CD14-positive monocyte (primary cell): Measurements from ENCODE around the gene SYNGR4. TPM values are rescaled to one million over a fixed set of nuclear protein-coding genes. Genes with fewer than 3 reads are reported as not detected.

Source experiments
- DNase-seq, 3 donors: peaks; one replicate each; pipeline ENCODE4 v3.0.0-alpha.2; 2011 to 2022
- H2AFZ ChIP-seq: 2 replicates; pipeline ENCODE4 v1.6.0; 2012; ENCODE audit warnings: mild to moderate bottlenecking, low read depth, low read length, inconsistent platforms; ENCODE audit not compliant: insufficient read depth, poor library complexity, severe bottlenecking
- H3K27ac ChIP-seq, 2 donors: 1 replicate in 1 of 2; 2 replicates in 1 of 2; pipeline ENCODE4 v1.5.1; 2012 to 2013; ENCODE audit warnings: low read length in 2 of 2, control low read depth in 1 of 2, inconsistent platforms in 1 of 2, low read depth in 1 of 2, mild to moderate bottlenecking in 1 of 2
- H3K27me3 ChIP-seq, 2 donors: one replicate each; pipeline versions ENCODE4 v1.6.0 to v1.6.1; 2011 to 2013; ENCODE audit warnings: low read length in 2 of 2; ENCODE audit not compliant: control insufficient read depth in 2 of 2, insufficient read depth in 2 of 2
- H3K36me3 ChIP-seq, 2 donors: replicated peaks in 1 of 2; 1 replicate in 1 of 2; 2 replicates in 1 of 2; pipeline versions ENCODE4 v1.5.1 to v1.6.1; 2012 to 2013; ENCODE audit warnings: low read length in 2 of 2, control low read depth in 1 of 2, inconsistent platforms in 1 of 2, mild to moderate bottlenecking in 1 of 2; ENCODE audit not compliant: insufficient read depth in 2 of 2, control insufficient read depth in 1 of 2
- H3K4me1 ChIP-seq, 2 donors: 1 replicate in 1 of 2; 2 replicates in 1 of 2; pipeline versions ENCODE4 v1.5.1 to v1.6.1; 2012 to 2013; ENCODE audit warnings: low read length in 2 of 2, control low read depth in 1 of 2, inconsistent platforms in 1 of 2, mild to moderate bottlenecking in 1 of 2, moderate library complexity in 1 of 2; ENCODE audit not compliant: insufficient read depth in 2 of 2, control insufficient read depth in 1 of 2
- H3K4me2 ChIP-seq: replicated peaks from 2 replicates; pipeline ENCODE3; 2012; ENCODE audit warnings: low read length, moderate library complexity, mild to moderate bottlenecking; ENCODE audit not compliant: poor library complexity, severe bottlenecking; ENCODE audit errors: extremely low read depth
- H3K4me3 ChIP-seq, 3 experiments: fragments of 200-600 bp in 1 of 3; sonication (generic) in 1 of 3; replicated peaks in 1 of 3; 1 replicate in 2 of 3; 2 replicates in 1 of 3; pipeline ENCODE4 v1.5.1; 2011 to 2013; ENCODE audit warnings: low read length in 3 of 3, mild to moderate bottlenecking in 3 of 3, control low read depth in 2 of 3, low read depth in 2 of 3, inconsistent platforms in 1 of 3, moderate library complexity in 1 of 3
- H3K79me2 ChIP-seq: 2 replicates; pipeline ENCODE4 v1.6.0; 2012; ENCODE audit warnings: mild to moderate bottlenecking, control low read depth, inconsistent platforms, low read length, moderate library complexity; ENCODE audit not compliant: insufficient read depth
- H3K9ac ChIP-seq: 2 replicates; pipeline ENCODE4 v1.6.0; 2017; ENCODE audit warnings: low read length, mild to moderate bottlenecking; ENCODE audit not compliant: insufficient read depth, poor library complexity, severe bottlenecking
- H3K9me3 ChIP-seq, 2 donors: replicated peaks in 1 of 2; 1 replicate in 1 of 2; 2 replicates in 1 of 2; pipeline versions ENCODE4 v1.5.1 to v1.6.1; 2012 to 2013; ENCODE audit warnings: low read length in 2 of 2, control low read depth in 1 of 2; ENCODE audit not compliant: control insufficient read depth in 1 of 2, insufficient read depth in 1 of 2
- H4K20me1 ChIP-seq: 2 replicates; pipeline ENCODE4 v1.6.0; 2012; ENCODE audit warnings: mild to moderate bottlenecking, low read length, control low read depth, moderate library complexity; ENCODE audit not compliant: insufficient read depth
- H3K27ac Mint-ChIP-seq, 7 donors: one replicate each; pipeline ENCODE4 v1.8.0; 2020; ENCODE audit warnings: mild to moderate bottlenecking in 7 of 7, mixed read lengths in 7 of 7, moderate library complexity in 6 of 7, inconsistent platforms in 2 of 7
- H3K27me3 Mint-ChIP-seq, 3 donors: one replicate each; pipeline ENCODE4 v1.8.0; 2021 to 2022; ENCODE audit warnings: low read depth in 3 of 3, mild to moderate bottlenecking in 3 of 3, mixed read lengths in 3 of 3, moderate library complexity in 3 of 3, inconsistent platforms in 1 of 3
- H3K36me3 Mint-ChIP-seq, 2 donors: one replicate each; pipeline ENCODE4 v1.8.0; 2020; ENCODE audit warnings: mixed read lengths in 2 of 2, inconsistent platforms in 1 of 2, mild to moderate bottlenecking in 1 of 2
- H3K4me1 Mint-ChIP-seq: one replicate; pipeline ENCODE4 v1.8.0; 2020; ENCODE audit warnings: mild to moderate bottlenecking, mixed read lengths
- H3K4me3 Mint-ChIP-seq, 2 donors: one replicate each; pipeline ENCODE4 v1.8.0; 2020; ENCODE audit warnings: mild to moderate bottlenecking in 2 of 2, mixed read lengths in 2 of 2, moderate library complexity in 1 of 2
- H3K9me3 Mint-ChIP-seq, 7 donors: one replicate each; pipeline ENCODE4 v1.8.0; 2020 to 2022; ENCODE audit warnings: mixed read lengths in 7 of 7, mild to moderate bottlenecking in 6 of 7, moderate library complexity in 6 of 7, inconsistent platforms in 2 of 7
- CTCF ChIP-seq: fragments of 200-600 bp; IDR thresholded peaks from one replicate; pipeline ENCODE4 v1.8.0; 2022; ENCODE audit warnings: antibody characterized with exemption, mild to moderate bottlenecking
- WGBS: methylation state at CpG from one replicate; pipeline ENCODE4 v1.1.5; 2013; ENCODE audit warnings: missing lambda C conversion rate; ENCODE audit not compliant: insufficient coverage; 5-methylcytosine and 5-hydroxymethylcytosine counted together
- intact Hi-C, 2 donors: fragments of 100-400 bp; cut with micrococcal nuclease; formaldehyde crosslinking; loops; one replicate each; pipeline versions ENCODE4 v1.15.0 to v1.15.1; 2023
- polyA plus RNA-seq, 3 donors: library from polyadenylated mRNA; depleted of rRNA in 1 of 3; unstranded in 2 of 3; stranded (reverse) in 1 of 3; fragments of 300-500 nt in 2 of 3; fragments of >200 nt in 1 of 3; fragmentation: Illumina TruSeq in 2 of 3; gene quantifications; 1 replicate in 2 of 3; 2 replicates in 1 of 3; pipeline ENCODE4 v1.2.3, GENCODE V29; 2012 to 2021

The SYNGR4 gene
- polyA plus RNA-seq, 3 donors, result not detected

GRCh38 chr19:48392860-48393558, 28.8 kb downstream of the SYNGR4 start:
- intact Hi-C loops, result loop anchor here in 1 of 2 donors (10.0 kb wide), 1 partner anchor 52 kb away; the partner anchor contains the start of gene GRWD1
- WGBS, result 91% methylated on average over 13 of the region's 15 CpGs
- Histone ChIP-seq H3K9ac (no peak overlapping the region), H3K79me2 (peaks cover 21% of the 10 kb centered on the region), H3K4me2 (no peak overlapping the region), H2AFZ (no peak overlapping the region), H3K27me3 (peaks cover 48 to 58% of the 10 kb centered on the region in 2 donors), H4K20me1 (peaks cover 5% of the 10 kb centered on the region), H3K36me3 (peaks cover 3 to 15% of the 10 kb centered on the region in 2 donors), H3K4me1 (peaks cover 28 to 33% of the 10 kb centered on the region in 2 donors), H3K4me3 (no peak overlapping the region), H3K9me3 (peaks cover 0 to 15% of the 10 kb centered on the region in 2 donors), H3K27ac (no peak overlapping the region)
- peaks cover 15 to 21% of the 10 kb centered on the region in 2 donors for H3K36me3 Mint-ChIP-seq
- peaks cover 60 to 66% (median 64%) of the 10 kb centered on the region in 3 donors for H3K27me3 Mint-ChIP-seq
- TF ChIP-seq CTCF, result no peak
- peaks cover 0 to 42% (median 10%) of the 10 kb centered on the region in 7 donors for H3K9me3 Mint-ChIP-seq
- DNase-seq, result no peak
- no peak overlapping the region for H3K27ac Mint-ChIP-seq
- H3K4me1 Mint-ChIP-seq, result peaks cover 27% of the 10 kb centered on the region
- peak overlapping the region in 1 of 2 donors; percentile 80 for H3K4me3 Mint-ChIP-seq

DNA sequence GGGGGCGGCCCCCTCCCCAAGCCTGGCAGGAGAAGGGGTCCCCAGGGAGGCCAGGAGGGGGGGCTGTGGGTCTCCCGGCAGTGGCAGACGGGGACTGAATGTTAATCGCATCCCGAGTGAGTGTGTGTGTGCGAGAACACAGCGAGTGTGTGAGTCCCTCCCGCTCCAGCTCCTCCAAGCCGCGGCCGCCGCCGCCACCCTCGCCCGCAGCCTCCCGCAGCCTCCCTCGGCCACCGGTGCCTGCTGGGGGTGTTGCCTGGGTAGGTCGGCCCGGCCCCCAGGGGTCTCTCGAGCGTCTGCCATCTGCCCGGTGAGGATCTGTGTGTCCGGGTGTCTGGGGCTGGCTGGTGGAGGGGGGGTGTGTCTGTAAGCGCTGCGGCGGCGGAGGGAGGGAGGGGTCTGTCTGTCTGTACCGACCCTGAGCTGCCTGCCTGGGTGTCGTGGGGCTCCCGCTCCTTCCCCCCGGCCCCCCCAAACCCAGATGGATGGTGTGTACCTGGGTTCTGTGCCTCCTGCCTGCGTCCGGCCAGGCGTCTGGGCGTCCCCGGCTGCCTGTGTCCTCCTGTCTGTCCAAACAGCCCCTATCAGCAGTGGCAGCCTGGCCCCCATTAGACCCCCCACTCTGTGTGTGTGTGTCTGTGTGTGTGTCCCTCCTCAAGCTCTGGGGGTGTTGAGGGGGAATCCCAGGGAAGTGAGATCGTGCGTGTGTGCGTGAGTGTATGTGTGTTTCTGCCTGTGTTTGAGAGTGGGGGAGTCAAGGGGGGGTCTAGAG, 29.6 kb downstream of the SYNGR4 start, which contains the start of gene GRIN2D:
GRIN2D (plus strand) TSS at position 110 of the 772 bp plus-strand sequence. CDS start 4,725 bp downstream, outside the sequence.
- peaks cover 58 to 67% (median 64%) of the 10 kb centered on the region in 3 donors for H3K27me3 Mint-ChIP-seq
- H3K4me1 ChIP-seq, result peaks cover 30 to 39% of the 10 kb centered on the region in 2 donors
- no peak within 1 kb of the TSS for H3K27ac ChIP-seq
- no peak within 1 kb of the TSS for H3K9ac ChIP-seq
- no peak within 1 kb of the TSS for H2AFZ ChIP-seq
- TF ChIP-seq CTCF, result no peak
- H3K4me3 Mint-ChIP-seq, result peak within 1 kb of the TSS in 1 of 2 donors; percentile 80
- peaks cover 5% of the 10 kb centered on the region for H4K20me1 ChIP-seq
- H3K79me2 ChIP-seq, result peaks cover 21% of the 10 kb centered on the region
- peaks cover 8 to 14% of the 10 kb centered on the region in 2 donors for H3K36me3 Mint-ChIP-seq
- H3K9me3 Mint-ChIP-seq, result peaks cover 0 to 44% (median 10%) of the 10 kb centered on the region in 7 donors
- no peak within 1 kb of the TSS for H3K4me3 ChIP-seq
- H3K36me3 ChIP-seq, result peaks cover 2 to 8% of the 10 kb centered on the region in 2 donors
- peaks cover 0 to 15% of the 10 kb centered on the region in 2 donors for H3K9me3 ChIP-seq
- H3K27ac Mint-ChIP-seq, result peak within 1 kb of the TSS in 2 of 7 donors; percentile 19 to 71
- peaks cover 48 to 59% of the 10 kb centered on the region in 2 donors for H3K27me3 ChIP-seq
- WGBS, result 0% methylated on average over 18 of the region's 40 CpGs
- no peak within 1 kb of the TSS for H3K4me2 ChIP-seq
- peaks cover 28% of the 10 kb centered on the region for H3K4me1 Mint-ChIP-seq
- intact Hi-C loops, result loop anchor here in 1 of 2 donors (10.0 kb wide), 1 partner anchor 51 kb away; the partner anchor contains the start of gene GRWD1
- DNase-seq, result peak in 1 of 3 donors; percentile 63
